H1 (cell line): Measurements from ENCODE around the gene GNLY. TPM values are rescaled to one million over a fixed set of nuclear protein-coding genes. Genes with fewer than 3 reads are reported as not detected.

Experiments used
- CTBP2 ChIP-seq: IDR thresholded peaks from 2 replicates; pipeline ENCODE4 v1.7.0; 2011; ENCODE audit warnings: borderline replicate concordance, mild to moderate bottlenecking, moderate library complexity, mixed read lengths, low read length; ENCODE audit not compliant: insufficient read depth, insufficient read length
- EP300 ChIP-seq, 2 experiments: IDR thresholded peaks; 1 replicate in 1 of 2; 2 replicates in 1 of 2; pipeline ENCODE4 v1.6.1; 2011 to 2012; ENCODE audit warnings: low read depth in 2 of 2, low read length in 2 of 2, mild to moderate bottlenecking in 2 of 2, borderline replicate concordance in 1 of 2, inconsistent platforms in 1 of 2, moderate library complexity in 1 of 2
- HDAC6 ChIP-seq: IDR thresholded peaks from one replicate; pipeline ENCODE4 v1.7.1; 2012; ENCODE audit warnings: low read depth, mild to moderate bottlenecking, inconsistent platforms, low read length, moderate library complexity
- RFX5 ChIP-seq: IDR thresholded peaks from 2 replicates; pipeline ENCODE4 v1.6.1; 2011; ENCODE audit warnings: low read depth, low read length, improper control_type of control experiment, borderline replicate concordance
- SIX5 ChIP-seq: IDR thresholded peaks from 2 replicates; pipeline ENCODE4 v1.6.1; 2011; ENCODE audit warnings: mild to moderate bottlenecking, low read depth, low read length
- TAF7 ChIP-seq: optimal IDR thresholded peaks from 2 replicates; pipeline ENCODE3; 2011; ENCODE audit warnings: low read depth, mild to moderate bottlenecking, inconsistent platforms, low read length, moderate library complexity, borderline replicate concordance
- polyA plus RNA-seq, 7 experiments: library from polyadenylated mRNA; depleted of rRNA in 3 of 7; stranded (reverse) in 5 of 7; unstranded in 2 of 7; fragments of >200 nt in 5 of 7; fragments of 200-250 nt in 2 of 7; gene quantifications; 1 replicate in 5 of 7; 2 replicates in 1 of 7; 4 replicates in 1 of 7; pipeline versions ENCODE4 v1.2.1 to v1.2.3, GENCODE V29; 2011 to 2013; ENCODE audit warnings: missing spikeins in 2 of 7, mixed read lengths in 2 of 7
- total RNA-seq: library from RNA; stranded (reverse); fragmentation: NEBNext Ultra II Directional; extraction: Animal tissue kit (Norgen Biotek cat#: 25700); gene quantifications from 2 replicates; pipeline ENCODE4 v1.2.1, GENCODE V29; 2021

The GNLY gene
- total and polyA plus RNA-seq, 2 of the 8 experiments (the other 6 are each of a cell fraction or from before 2014, with no cell fraction given) = 0.03 TPM; not detected in 1

DNA sequence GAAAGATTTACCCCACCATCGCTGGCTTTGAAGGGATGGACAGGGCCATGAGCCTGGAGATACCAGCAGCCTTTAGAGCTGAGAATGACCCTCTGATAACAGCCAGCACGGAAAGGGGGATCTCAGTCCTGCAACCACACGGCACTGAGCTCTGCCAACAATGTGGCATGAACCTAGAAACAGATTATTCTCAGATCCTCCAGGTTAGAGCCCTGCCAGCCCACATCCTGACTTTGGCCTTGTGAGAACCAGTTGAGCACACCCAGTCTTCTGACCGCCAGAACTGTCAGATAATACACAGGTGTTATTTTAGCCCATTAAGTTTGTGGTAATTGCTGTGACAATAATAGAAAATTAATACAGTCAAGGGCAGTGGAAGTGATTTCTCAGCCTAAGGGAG is 9.4 kb upstream of the GNLY start (continued):
- TF ChIP-seq TAF7 = no peak
- no peak for TF ChIP-seq EP300 (IDR thresholded peaks at IDR 0.05; ENCODE audit: borderline replicate concordance in 1 of 2, low read depth in 2 of 2, low read length in 2 of 2)
- no peak for TF ChIP-seq RFX5
- TF ChIP-seq SIX5 = no peak
- TF ChIP-seq HDAC6 = no peak
- no peak for TF ChIP-seq CTBP2
- TF ChIP-seq, all 59 proteins: peak for 0
